A549 (cell line): ENCODE results near the gene PLAC8. TPM values are rescaled to one million over a fixed set of nuclear protein-coding genes. Genes with fewer than 3 reads are reported as not detected.
"Not testable (repeated sequence)": the region's sequence is repeated elsewhere in the genome, so short reads cannot be mapped to it uniquely, and the experiment has no call there.

Experiments used
- ATAC-seq, 2 experiments: fragments of 200-7000 bp in 1 of 2; fragments of >200 bp in 1 of 2; cut with Nextera tagmentation in 1 of 2; cut with Tn5 transposase in 1 of 2; 3 replicates each; pipeline versions ENCODE4 v1.8.0 to v1.9.1; 2018 to 2020; ENCODE audit warnings: mild to moderate bottlenecking in 1 of 2, moderate library complexity in 1 of 2
- CTCF ChIA-PET: fragments of 300-600 bp; sonication (Branson Sonifier 250); formaldehyde crosslinking; extraction: SDS; loops from one replicate; lab custom pipeline; 2021; ENCODE audit warnings: antibody characterized with exemption, inconsistent platforms; lab: Yijun Ruan, JAX
- POLR2A ChIA-PET: fragments of 350-600 bp; formaldehyde crosslinking; extraction: SDS; loops from one replicate; lab custom pipeline; 2021; ENCODE audit warnings: antibody characterized with exemption, inconsistent platforms; lab: Yijun Ruan, JAX
- DNase-seq, 2 experiments: peaks; one replicate each; pipeline versions ENCODE4 v3.0.0 to v3.0.0-alpha.2; 2011 to 2016; ENCODE audit warnings: low read depth in 1 of 2, low spot score in 1 of 2
- FAIRE-seq: peaks from 2 replicates; lab custom pipeline; 2011; peaks lifted over from hg19 to GRCh38; lab: Jason Lieb, UNC
- H3K27ac ChIP-seq, 2 experiments: fragments of >200 bp; sonication (Bioruptor Twin); formaldehyde crosslinking; 3 replicates each; pipeline ENCODE4 v1.5.1; 2016 to 2017
- H3K4me1 ChIP-seq: fragments of >200 bp; sonication (Bioruptor Twin); formaldehyde crosslinking; 3 replicates; pipeline ENCODE4 v1.6.1; 2016
- H3K4me2 ChIP-seq: fragments of >200 bp; sonication (Bioruptor Twin); formaldehyde crosslinking; 3 replicates; pipeline ENCODE4 v1.6.1; 2016
- H3K4me3 ChIP-seq: fragments of >200 bp; sonication (Bioruptor Twin); formaldehyde crosslinking; 3 replicates; pipeline ENCODE4 v1.5.1; 2016
- H3K9me3 ChIP-seq: fragments of >200 bp; sonication (Bioruptor Twin); formaldehyde crosslinking; 3 replicates; pipeline ENCODE4 v1.6.1; 2016
- CEBPB ChIP-seq, 2 experiments: fragments of >200 bp in 1 of 2; sonication (Bioruptor Twin) in 1 of 2; formaldehyde crosslinking in 1 of 2; IDR thresholded peaks; 2 replicates each; pipeline ENCODE4 v1.6.1; 2012 to 2016
- CHD2 ChIP-seq: fragments of 150-350 bp; IDR thresholded peaks from 2 replicates; pipeline ENCODE4 v1.6.1; 2014; ENCODE audit warnings: low read length; ENCODE audit not compliant: partially characterized antibody
- ELK1 ChIP-seq: fragments of 150-350 bp; IDR thresholded peaks from 2 replicates; pipeline ENCODE4 v1.6.1; 2014; ENCODE audit warnings: low read depth, mild to moderate bottlenecking, low read length
- EP300 ChIP-seq, 2 experiments: fragments of >200 bp; sonication (Bioruptor Twin); formaldehyde crosslinking; IDR thresholded peaks; 2 replicates in 1 of 2; 3 replicates in 1 of 2; pipeline ENCODE4 v1.6.1; 2016 to 2017
- ESRRA ChIP-seq: fragments of 150-350 bp; IDR thresholded peaks from 2 replicates; pipeline ENCODE4 v1.6.1; 2014; ENCODE audit warnings: mild to moderate bottlenecking, low read length, borderline replicate concordance
- FOSL2 ChIP-seq, 2 experiments: fragments of 450-650 bp in 1 of 2; fragments of >200 bp in 1 of 2; sonication (Bioruptor Twin) in 1 of 2; formaldehyde crosslinking; IDR thresholded peaks; 2 replicates each; pipeline versions ENCODE4 v1.5.0 to v1.6.1; 2016 to 2020; ENCODE audit warnings: mild to moderate bottlenecking in 1 of 2, moderate library complexity in 1 of 2
- FOXS1 ChIP-seq: fragments of 250-450 bp; sonication (Bioruptor Pico); IDR thresholded peaks from 2 replicates; pipeline ENCODE4 v1.5.0; 2020; ENCODE audit warnings: mild to moderate bottlenecking, moderate library complexity
- HMGXB4 ChIP-seq: fragments of 250-450 bp; sonication (Bioruptor Pico); IDR thresholded peaks from 2 replicates; pipeline ENCODE4 v1.5.0; 2021; ENCODE audit warnings: mild to moderate bottlenecking, moderate library complexity, borderline replicate concordance
- HOXA7 ChIP-seq: fragments of 250-450 bp; sonication (Bioruptor Pico); IDR thresholded peaks from 2 replicates; pipeline ENCODE4 v1.5.0; 2020; ENCODE audit warnings: mild to moderate bottlenecking, moderate library complexity
- MAFK ChIP-seq: fragments of 450-650 bp; IDR thresholded peaks from 2 replicates; pipeline ENCODE4 v1.6.1; 2014; ENCODE audit not compliant: partially characterized antibody
- MAX ChIP-seq: IDR thresholded peaks from 2 replicates; pipeline ENCODE4 v1.6.1; 2012
- MAZ ChIP-seq: fragments of 150-350 bp; IDR thresholded peaks from 2 replicates; pipeline ENCODE4 v1.6.1; 2014; ENCODE audit warnings: antibody characterized with exemption, low read depth, low read length, borderline replicate concordance
- MYC ChIP-seq: IDR thresholded peaks from 2 replicates; pipeline ENCODE4 v1.6.1; 2012; ENCODE audit warnings: mild to moderate bottlenecking, inconsistent platforms, low read length, improper control_type of control experiment, borderline replicate concordance
- NFE2L2 ChIP-seq: fragments of 150-350 bp; conservative IDR thresholded peaks from 2 replicates; pipeline ENCODE4 v1.6.1; 2014; ENCODE audit warnings: low read length
- NPAS2 ChIP-seq: fragments of 250-450 bp; sonication (Bioruptor Pico); IDR thresholded peaks from 2 replicates; pipeline ENCODE4 v1.8.0; 2022; ENCODE audit warnings: mild to moderate bottlenecking, moderate library complexity, borderline replicate concordance
- PBX3 ChIP-seq: IDR thresholded peaks from 2 replicates; pipeline ENCODE4 v1.6.1; 2012
- POLR2A ChIP-seq: IDR thresholded peaks from 2 replicates; pipeline ENCODE4 v1.6.1; 2012; ENCODE audit warnings: mild to moderate bottlenecking, low read length
- REST ChIP-seq: fragments of 200-600 bp; sonication (generic); IDR thresholded peaks from 2 replicates; pipeline ENCODE4 v1.6.1; 2016; ENCODE audit warnings: antibody characterized with exemption, mild to moderate bottlenecking, moderate library complexity
- RNF2 ChIP-seq: fragments of 200-600 bp; sonication (generic); IDR thresholded peaks from 2 replicates; pipeline ENCODE4 v1.6.1; 2016; ENCODE audit warnings: low read depth, mild to moderate bottlenecking, antibody characterized with exemption, moderate library complexity, borderline replicate concordance
- USF2 ChIP-seq: fragments of 450-650 bp; IDR thresholded peaks from 2 replicates; pipeline ENCODE4 v1.6.1; 2014; ENCODE audit warnings: antibody characterized with exemption
- ZC3H11A ChIP-seq: fragments of 450-650 bp; IDR thresholded peaks from 2 replicates; pipeline ENCODE4 v1.6.1; 2014; ENCODE audit warnings: antibody characterized with exemption, mild to moderate bottlenecking
- ZFP36 ChIP-seq: fragments of 450-650 bp; IDR thresholded peaks from 2 replicates; pipeline ENCODE4 v1.6.1; 2014; ENCODE audit warnings: borderline replicate concordance; ENCODE audit not compliant: partially characterized antibody
- WGBS: methylation state at CpG from one replicate; pipeline ENCODE4 v1.1.6; 2017; ENCODE audit errors: missing lambda C conversion rate; 5-methylcytosine and 5-hydroxymethylcytosine counted together
- polyA plus RNA-seq, 4 experiments: library from polyadenylated mRNA; depleted of rRNA in 3 of 4; stranded (reverse); fragments of >200 nt; fragmentation: RNase III in 1 of 4; extraction: RNeasy Plus Mini Kit Qiagen cat#74134 plus additional on column Dnase treatment in 1 of 4; gene quantifications; 2 replicates in 3 of 4; 3 replicates in 1 of 4; pipeline ENCODE4 v1.2.3, GENCODE V29; 2011 to 2017

Gene PLAC8
- polyA plus RNA-seq, 2 of the 4 experiments (the other 2 are of a cell fraction): 1.6 to 8.0 TPM

- no peaks in the 10 kb centered on the region for H3K9me3 ChIP-seq
- no peak for ATAC-seq
- ChIA-PET CTCF (no interaction called here), POLR2A (no interaction called here)
- TF ChIP-seq ZC3H11A: no peak
- TF ChIP-seq MAZ: no peak
- TF ChIP-seq FOXS1 (CRISPR knock-in tag): no peak
- no peak for TF ChIP-seq EP300 (IDR thresholded peaks at IDR 0.05)
- TF ChIP-seq MAX: no peak
- TF ChIP-seq HOXA7 (CRISPR knock-in tag): no peak
- TF ChIP-seq RNF2: no peak
- no peak for TF ChIP-seq NFE2L2
- no peak for TF ChIP-seq POLR2A
- no peak for TF ChIP-seq MAFK
- no peak for TF ChIP-seq ESRRA
- no peak for TF ChIP-seq PBX3
- no peak for TF ChIP-seq MYC
- no peak for TF ChIP-seq REST
- no peak for FAIRE-seq
- H3K27ac ChIP-seq: no peak overlapping the region
- no peak overlapping the region for H3K4me3 ChIP-seq
- no peak overlapping the region for H3K4me2 ChIP-seq
- H3K4me1 ChIP-seq: no peaks in the 10 kb centered on the region
- DNase-seq: no peak
- WGBS: 92% methylated on average over 13 of the region's 14 CpGs
These were observed 70.6 kb downstream of the PLAC8 start for GRCh38 chr4:83043801-83044407.

- H3K27ac ChIP-seq, FAIRE-seq, ATAC-seq, CTCF ChIA-PET, H3K9me3 ChIP-seq, H3K4me1 ChIP-seq, POLR2A ChIA-PET, H3K4me3 ChIP-seq, DNase-seq, H3K4me2 ChIP-seq: not testable (repeated sequence)
- 100% methylated on average over 2 of the region's 2 CpGs for WGBS
These were observed 71.4 kb downstream of the PLAC8 start for GRCh38 chr4:83043157-83043556.

- no peak overlapping the region for H3K27ac ChIP-seq
- FAIRE-seq (no peak), ATAC-seq (no peak), DNase-seq (no peak)
- WGBS: 97% methylated on average over 3 of the region's 3 CpGs
- ChIA-PET POLR2A (no interaction called here), CTCF (interaction anchor here (1.2 kb wide), 1 partner anchor 241 kb away, joined by 3 read pairs; no protein-coding TSS in a partner anchor)
- no peak overlapping the region for H3K4me3 ChIP-seq
- H3K4me2 ChIP-seq: no peak overlapping the region
- peaks cover 5% of the 10 kb centered on the region; the same call in 2 of the 3 replicates for H3K4me1 ChIP-seq
- no peaks in the 10 kb centered on the region for H3K9me3 ChIP-seq
- TF ChIP-seq CHD2 (no peak), HMGXB4 (CRISPR knock-in tag) (no peak), ZFP36 (no peak), ESRRA (no peak), MAX (no peak), MAZ (no peak), MAFK (no peak), ELK1 (no peak), USF2 (no peak), CEBPB (IDR thresholded peaks at IDR 0.05) (no peak), FOSL2 (IDR thresholded peaks at IDR 0.05) (no peak), FOSL2 (CRISPR knock-in tag; IDR thresholded peaks at IDR 0.05) (no peak), HOXA7 (CRISPR knock-in tag) (no peak), NPAS2 (CRISPR knock-in tag) (no peak), MYC (no peak)
These were observed 74.3 kb downstream of the PLAC8 start for GRCh38 chr4:83040269-83040668.
